ENCODE measurements around the gene XRCC6.

GRCh38 chr22:41681616-41682015 is 60.5 kb downstream of the XRCC6 start:
- no peak for TF ChIP-seq CTCF (IDR thresholded peaks at IDR 0.05)
- no peak for TF ChIP-seq POLR2A (IDR thresholded peaks at IDR 0.05)

Data from Peyer's patch (tissue), 4 donors.